ENCODE measurements around the gene PLCL2.

PLCL2 gene

DNA sequence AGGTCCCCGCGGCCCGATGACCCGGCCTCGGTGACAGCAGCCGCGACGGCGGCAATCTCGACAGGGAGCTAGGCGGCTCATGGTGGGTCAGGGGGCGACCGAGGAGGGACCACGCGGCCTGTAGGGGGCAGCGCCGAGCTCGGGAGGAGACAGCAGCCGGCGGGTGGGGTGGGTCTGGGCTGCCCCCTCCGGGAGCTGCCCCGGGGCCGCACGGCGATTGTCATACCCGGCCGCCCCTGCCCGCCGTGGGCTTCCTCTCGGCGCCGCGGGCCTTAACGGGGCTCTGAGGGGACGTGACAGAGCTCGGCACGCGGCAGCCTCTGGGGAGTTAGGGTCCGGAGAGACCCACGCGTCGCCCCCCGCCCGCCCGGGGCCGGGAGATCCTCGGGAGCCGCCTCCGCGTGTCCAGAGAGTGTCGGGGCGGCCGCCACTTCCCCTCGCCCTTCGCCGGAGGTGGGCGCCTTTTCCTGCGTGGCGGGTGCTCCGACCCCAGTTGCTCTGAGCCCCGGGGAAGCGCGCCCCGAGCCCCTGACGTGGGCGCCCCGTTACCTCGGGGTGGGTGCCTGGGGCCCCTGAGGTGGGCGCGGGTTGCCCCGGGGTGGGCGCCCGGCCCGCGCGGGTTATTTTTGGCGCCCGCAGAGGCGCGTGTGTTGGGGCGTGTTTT, 539 bp upstream of the PLCL2 start:
- DNase-seq, result peak; percentile 49

GRCh38 chr3:16885593-16886302, 993 bp downstream of the PLCL2 start:
- Histone ChIP-seq H3K4me3 (ENCODE audit: low read depth in 1 of 2, low read length in 2 of 2) (peak overlapping the region; percentile 80 to 93), H3K4me1 (ENCODE audit: insufficient read depth, low read length) (peaks cover 53% of the 10 kb centered on the region), H4K20me1 (ENCODE audit: insufficient read depth, low read length) (peaks cover 9% of the 10 kb centered on the region), H3K4me2 (ENCODE audit: insufficient read depth, low read length) (peak overlapping the region; percentile 95), H3K79me2 (ENCODE audit: insufficient read depth, low read length) (peaks cover 52% of the 10 kb centered on the region), H3K36me3 (ENCODE audit: insufficient read depth, low read length) (no peaks in the 10 kb centered on the region; the same call in 1 of the 2 replicates), H3K9me3 (ENCODE audit: insufficient read depth, low read length, severe bottlenecking) (no peaks in the 10 kb centered on the region), H3K27me3 (ENCODE audit: insufficient read depth, low read length, poor library complexity) (no peaks in the 10 kb centered on the region), H3K27ac (ENCODE audit: low read length) (peak overlapping the region; percentile 85), H3K9ac (ENCODE audit: low read depth, low read length) (peak overlapping the region; percentile 87), H2AFZ (ENCODE audit: low read depth, low read length) (peak overlapping the region; percentile 97)
- no peak for DNase-seq
- TF ChIP-seq, protein P1, sequence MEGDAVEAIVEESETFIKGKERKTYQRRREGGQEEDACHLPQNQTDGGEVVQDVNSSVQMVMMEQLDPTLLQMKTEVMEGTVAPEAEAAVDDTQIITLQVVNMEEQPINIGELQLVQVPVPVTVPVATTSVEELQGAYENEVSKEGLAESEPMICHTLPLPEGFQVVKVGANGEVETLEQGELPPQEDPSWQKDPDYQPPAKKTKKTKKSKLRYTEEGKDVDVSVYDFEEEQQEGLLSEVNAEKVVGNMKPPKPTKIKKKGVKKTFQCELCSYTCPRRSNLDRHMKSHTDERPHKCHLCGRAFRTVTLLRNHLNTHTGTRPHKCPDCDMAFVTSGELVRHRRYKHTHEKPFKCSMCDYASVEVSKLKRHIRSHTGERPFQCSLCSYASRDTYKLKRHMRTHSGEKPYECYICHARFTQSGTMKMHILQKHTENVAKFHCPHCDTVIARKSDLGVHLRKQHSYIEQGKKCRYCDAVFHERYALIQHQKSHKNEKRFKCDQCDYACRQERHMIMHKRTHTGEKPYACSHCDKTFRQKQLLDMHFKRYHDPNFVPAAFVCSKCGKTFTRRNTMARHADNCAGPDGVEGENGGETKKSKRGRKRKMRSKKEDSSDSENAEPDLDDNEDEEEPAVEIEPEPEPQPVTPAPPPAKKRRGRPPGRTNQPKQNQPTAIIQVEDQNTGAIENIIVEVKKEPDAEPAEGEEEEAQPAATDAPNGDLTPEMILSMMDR (IDR thresholded peaks at IDR 0.05; ENCODE audit: borderline replicate concordance, extremely low read depth, low read length, poor library complexity, severe bottlenecking), result no peak
- no peak for TF ChIP-seq EZH2 (IDR thresholded peaks at IDR 0.05; ENCODE audit: borderline replicate concordance, low read depth, low read length, severe bottlenecking)
- peak; percentile 10; the same call in 2 of the 3 replicates for ATAC-seq (ENCODE audit: insufficient read depth, low read depth)

More for the DNA sequence above, 539 bp upstream of the PLCL2 start:
- H3K9ac ChIP-seq (ENCODE audit: low read depth, low read length), result peak overlapping the region; percentile 87
- peak overlapping the region; percentile 85 for H3K27ac ChIP-seq (ENCODE audit: low read length)
- H4K20me1 ChIP-seq (ENCODE audit: insufficient read depth, low read length), result 0 out of 2 replicates have a peak, but pooled peaks cover 3% of the 10 kb centered on the region
- ATAC-seq (ENCODE audit: insufficient read depth, low read depth), result peak; percentile 10; the same call in 1 of the 3 replicates
- H2AFZ ChIP-seq (ENCODE audit: low read depth, low read length), result peak overlapping the region; percentile 97
- H3K36me3 ChIP-seq (ENCODE audit: insufficient read depth, low read length), result no peaks in the 10 kb centered on the region; the same call in 1 of the 2 replicates
- peak overlapping the region; percentile 95 for H3K4me2 ChIP-seq (ENCODE audit: insufficient read depth, low read length)
- peaks cover 36% of the 10 kb centered on the region for H3K79me2 ChIP-seq (ENCODE audit: insufficient read depth, low read length)
- no peak for TF ChIP-seq EZH2 (IDR thresholded peaks at IDR 0.05; ENCODE audit: borderline replicate concordance, low read depth, low read length, severe bottlenecking)
- TF ChIP-seq, protein P1 (IDR thresholded peaks at IDR 0.05; ENCODE audit: borderline replicate concordance, extremely low read depth, low read length, poor library complexity, severe bottlenecking), result peak; percentile 64
- peak overlapping the region; percentile 80 to 93; a peak in 3 of 4 replicates for H3K4me3 ChIP-seq (ENCODE audit: low read depth in 1 of 2, low read length in 2 of 2)
- no peaks in the 10 kb centered on the region for H3K9me3 ChIP-seq (ENCODE audit: insufficient read depth, low read length, severe bottlenecking)
- H3K27me3 ChIP-seq (ENCODE audit: insufficient read depth, low read length, poor library complexity), result no peaks in the 10 kb centered on the region
- peaks cover 43% of the 10 kb centered on the region for H3K4me1 ChIP-seq (ENCODE audit: insufficient read depth, low read length)

GRCh38 chr3:16886303-16886683, 1.5 kb downstream of the PLCL2 start:
- Histone ChIP-seq H3K9ac (ENCODE audit: low read depth, low read length) (peak overlapping the region; percentile 87), H3K27me3 (ENCODE audit: insufficient read depth, low read length, poor library complexity) (no peaks in the 10 kb centered on the region), H3K4me3 (ENCODE audit: low read depth in 1 of 2, low read length in 2 of 2) (peak overlapping the region; percentile 80 to 93; a peak in 3 of 4 replicates), H2AFZ (ENCODE audit: low read depth, low read length) (peak overlapping the region; percentile 97), H3K36me3 (ENCODE audit: insufficient read depth, low read length) (no peaks in the 10 kb centered on the region; the same call in 1 of the 2 replicates), H3K4me2 (ENCODE audit: insufficient read depth, low read length) (peak overlapping the region; percentile 95), H4K20me1 (ENCODE audit: insufficient read depth, low read length) (peaks cover 13% of the 10 kb centered on the region), H3K27ac (ENCODE audit: low read length) (peak overlapping the region; percentile 85), H3K9me3 (ENCODE audit: insufficient read depth, low read length, severe bottlenecking) (no peaks in the 10 kb centered on the region), H3K4me1 (ENCODE audit: insufficient read depth, low read length) (peaks cover 55% of the 10 kb centered on the region), H3K79me2 (ENCODE audit: insufficient read depth, low read length) (peaks cover 57% of the 10 kb centered on the region)
- ATAC-seq (ENCODE audit: insufficient read depth, low read depth), result peak; percentile 32
- peak; percentile 53 for DNase-seq
- TF ChIP-seq, protein P1 (IDR thresholded peaks at IDR 0.05; ENCODE audit: borderline replicate concordance, extremely low read depth, low read length, poor library complexity, severe bottlenecking), result no peak

Measured in DND-41 (cell line).